Stomach (tissue), 9 donors: ENCODE data around the gene ZNF423. TPM values are rescaled to one million over a fixed set of nuclear protein-coding genes. Genes with fewer than 3 reads are reported as not detected.

Experiments used
- DNase-seq, 2 donors: peaks; one replicate each; pipeline versions ENCODE4 v3.0.0 to v3.0.0-alpha.2; 2013 to 2019
- H3K27ac ChIP-seq, 5 donors: fragments of 200-600 bp in 4 of 5; sonication (generic) in 4 of 5; one replicate each; pipeline ENCODE4 v1.5.1; 2013 to 2019; ENCODE audit warnings: mild to moderate bottlenecking in 1 of 5, moderate library complexity in 1 of 5
- H3K27me3 ChIP-seq, 3 donors: fragments of 200-600 bp; sonication (generic); one replicate each; pipeline ENCODE4 v1.5.1; 2017 to 2019; ENCODE audit warnings: mixed run types in 1 of 3
- H3K36me3 ChIP-seq, 4 donors: fragments of 200-600 bp; sonication (generic); 1 replicate in 3 of 4; 2 replicates in 1 of 4; pipeline ENCODE4 v1.5.1; 2016 to 2019
- H3K4me1 ChIP-seq, 4 donors: fragments of 200-600 bp; sonication (generic); one replicate each; pipeline ENCODE4 v1.5.1; 2016 to 2019
- H3K4me3 ChIP-seq, 4 donors: fragments of 200-600 bp; sonication (generic) in 3 of 4; one replicate each; pipeline ENCODE4 v1.5.1; 2016 to 2019; ENCODE audit warnings: mild to moderate bottlenecking in 1 of 4
- H3K9me3 ChIP-seq, 4 donors: fragments of 200-600 bp; sonication (generic); one replicate each; pipeline ENCODE4 v1.5.1; 2016 to 2019
- CTCF ChIP-seq, 7 experiments: fragments of 450-650 bp in 4 of 7; fragments of 200-600 bp in 3 of 7; sonication (generic) in 3 of 7; IDR thresholded peaks; one replicate each; pipeline ENCODE4 v1.5.1; 2016 to 2019; ENCODE audit warnings: antibody characterized with exemption in 7 of 7, control low read depth in 2 of 7, mild to moderate bottlenecking in 1 of 7
- EP300 ChIP-seq: sonication (generic); formaldehyde crosslinking; IDR thresholded peaks from one replicate; pipeline ENCODE4 v1.6.1; 2017; ENCODE audit warnings: antibody characterized with exemption
- POLR2A ChIP-seq, 4 donors: fragments of 450-650 bp; IDR thresholded peaks; one replicate each; pipeline ENCODE4 v1.6.1; 2016; ENCODE audit warnings: antibody characterized with exemption in 4 of 4, control low read depth in 2 of 4, mild to moderate bottlenecking in 1 of 4, moderate library complexity in 1 of 4
- POLR2AphosphoS5 ChIP-seq, 3 donors: sonication (generic); formaldehyde crosslinking; IDR thresholded peaks; one replicate each; pipeline ENCODE4 v1.6.1; 2016; ENCODE audit warnings: antibody characterized with exemption in 3 of 3
- WGBS, 5 donors: extraction: QIAGEN DNeasy Blood & Tissue Kit in 3 of 5; methylation state at CpG; one replicate each; pipeline versions ENCODE4 v1.1.5 to v1.1.7; 2013 to 2018; 5-methylcytosine and 5-hydroxymethylcytosine counted together
- intact Hi-C: fragments of 100-400 bp; cut with DNase I; formaldehyde crosslinking; loops from one replicate; pipeline ENCODE4 v1.15.1; 2023; ENCODE audit warnings: low total_unique reads
- polyA plus RNA-seq, 3 donors: library from polyadenylated mRNA; stranded (reverse); fragments of 200-250 nt; gene quantifications; one replicate each; pipeline ENCODE4 v1.2.3, GENCODE V29; 2013
- total RNA-seq, 5 donors: library from RNA; depleted of rRNA; stranded (reverse); fragments of >200 nt; gene quantifications; one replicate each; pipeline versions ENCODE4 v1.1.0 to v1.2.3, GENCODE V29; 2014 to 2016
- donor health status: healthy with polysubstance abuse.
- donor health status: Bipolar disorder and iron deficiency.
- donor health status: healthy.

ZNF423 gene
- total and polyA plus RNA-seq, 8 donors = 0.29 to 3.5 (median 1.0) TPM

GRCh38 chr16:49456763-49457162 is 399.1 kb downstream of the ZNF423 start:
- no peaks in the 10 kb centered on the region for H3K36me3 ChIP-seq
- H3K4me3 ChIP-seq = no peak overlapping the region
- TF ChIP-seq CTCF (IDR thresholded peaks at IDR 0.05) (no peak), EP300 (no peak), POLR2A (IDR thresholded peaks at IDR 0.05) (no peak), POLR2AphosphoS5 (IDR thresholded peaks at IDR 0.05) (no peak)
- no peaks in the 10 kb centered on the region for H3K4me1 ChIP-seq
- H3K9me3 ChIP-seq = no peaks in the 10 kb centered on the region
- peaks cover 0 to 31% (median 0%) of the 10 kb centered on the region in 3 donors for H3K27me3 ChIP-seq
- peak in 1 of 2 donors; percentile 18 for DNase-seq
- intact Hi-C loops = no loop called here
- WGBS, 5 donors = 82 to 88% (median 87%) methylated on average over 9 to 10 of the region's 10 CpGs
- no peak overlapping the region for H3K27ac ChIP-seq

GRCh38 chr16:49455991-49456745 is 399.7 kb downstream of the ZNF423 start:
- no peaks in the 10 kb centered on the region for H3K9me3 ChIP-seq
- intact Hi-C loops = no loop called here
- H3K4me1 ChIP-seq = no peaks in the 10 kb centered on the region
- peak in 1 of 2 donors; percentile 16 for DNase-seq
- no peak overlapping the region for H3K27ac ChIP-seq
- TF ChIP-seq EP300 = no peak
- TF ChIP-seq POLR2AphosphoS5 (IDR thresholded peaks at IDR 0.05) = no peak
- TF ChIP-seq CTCF (IDR thresholded peaks at IDR 0.05) = no peak
- 81 to 90% (median 85%) methylated on average over 8 of the region's 8 CpGs for WGBS, 5 donors
- H3K27me3 ChIP-seq = peaks cover 0 to 30% (median 0%) of the 10 kb centered on the region in 3 donors
- H3K36me3 ChIP-seq = no peaks in the 10 kb centered on the region
- H3K4me3 ChIP-seq = no peak overlapping the region

GRCh38 chr16:49455181-49455990 is 400.5 kb downstream of the ZNF423 start:
- Histone ChIP-seq H3K36me3 (no peaks in the 10 kb centered on the region), H3K4me3 (no peak overlapping the region), H3K27me3 (peaks cover 0 to 25% (median 0%) of the 10 kb centered on the region in 3 donors), H3K4me1 (no peaks in the 10 kb centered on the region), H3K9me3 (no peaks in the 10 kb centered on the region), H3K27ac (no peak overlapping the region)
- WGBS, 5 donors = 77 to 88% (median 83%) methylated on average over 7 to 11 of the region's 11 CpGs
- no peak for TF ChIP-seq CTCF (IDR thresholded peaks at IDR 0.05)
- no peak for TF ChIP-seq EP300
- TF ChIP-seq POLR2A (IDR thresholded peaks at IDR 0.05) = no peak
- no peak for TF ChIP-seq POLR2AphosphoS5 (IDR thresholded peaks at IDR 0.05)
- peak in 1 of 2 donors; percentile 14 for DNase-seq
- intact Hi-C loops = no loop called here

- intact Hi-C loops = no loop called here
- 88 to 93% (median 90%) methylated on average over 12 of the region's 12 CpGs for WGBS, 5 donors
- TF ChIP-seq POLR2AphosphoS5 (IDR thresholded peaks at IDR 0.05) (no peak), POLR2A (IDR thresholded peaks at IDR 0.05) (no peak), CTCF (IDR thresholded peaks at IDR 0.05) (no peak), EP300 (no peak)
- DNase-seq = peak in 1 of 2 donors; percentile 9
- Histone ChIP-seq H3K4me3 (no peak overlapping the region), H3K9me3 (no peaks in the 10 kb centered on the region), H3K4me1 (no peaks in the 10 kb centered on the region), H3K27ac (no peak overlapping the region), H3K36me3 (no peaks in the 10 kb centered on the region), H3K27me3 (peaks cover 0 to 20% (median 0%) of the 10 kb centered on the region in 3 donors)
Observed at GRCh38 chr16:49454426-49455180, 401.3 kb downstream of the ZNF423 start.
